GM23338 (cell line): ENCODE data around the gene ARID4B.

Source experiments
- CTCF ChIP-seq, 2 experiments: fragments of 200-600 bp in 1 of 2; sonication (generic) in 1 of 2; conservative IDR thresholded peaks; 2 replicates each; pipeline versions ENCODE4 v1.5.1 to v1.6.1; 2016 to 2017; ENCODE audit warnings: antibody characterized with exemption in 2 of 2, low read depth in 2 of 2, mild to moderate bottlenecking in 2 of 2, moderate library complexity in 1 of 2
- EZH2phosphoT487 ChIP-seq: fragments of 200-600 bp; sonication (generic); IDR thresholded peaks from one replicate; pipeline ENCODE4 v1.8.1; 2018; ENCODE audit warnings: antibody characterized with exemption; ENCODE audit not compliant: unreplicated experiment

- TF ChIP-seq CTCF (conservative IDR thresholded peaks at IDR 0.05; ENCODE audit: low read depth in 2 of 2) (no peak), EZH2phosphoT487 (no peak)
Observed at GRCh38 chr1:235122348-235122747, 205.6 kb downstream of the ARID4B start.
